H1 (cell line): Measurements from ENCODE around the gene IFT122. TPM values are rescaled to one million over a fixed set of nuclear protein-coding genes. Genes with fewer than 3 reads are reported as not detected.

ENCODE experiments used
- CTCF ChIA-PET: fragments of 300-600 bp; sonication (Branson Sonifier 250); formaldehyde crosslinking; loops from one replicate; lab custom pipeline; 2021; ENCODE audit not compliant: partially characterized antibody; lab: Charles Lee
- POLR2A ChIA-PET: fragments of 300-600 bp; sonication (Branson Sonifier 250); formaldehyde crosslinking; loops from one replicate; lab custom pipeline; 2021; ENCODE audit warnings: inconsistent platforms; ENCODE audit not compliant: partially characterized antibody; lab: Charles Lee
- DNase-seq, 2 experiments: peaks; one replicate each; pipeline versions ENCODE4 v3.0.0 to v3.0.0-alpha.2; 2010 to 2022; ENCODE audit warnings: low spot score in 2 of 2, low read depth in 1 of 2, mixed read lengths in 1 of 2
- FAIRE-seq: peaks from 2 replicates; lab custom pipeline; 2011; peaks lifted over from hg19 to GRCh38; lab: Jason Lieb, UNC
- H2AFZ ChIP-seq: 2 replicates; pipeline ENCODE4 v1.8.1; 2012; ENCODE audit warnings: low read length, inconsistent platforms
- H2AK5ac ChIP-seq: 2 replicates; pipeline ENCODE4 v1.6.1; 2013; ENCODE audit warnings: low read depth, low read length
- H2BK120ac ChIP-seq: replicated peaks from 2 replicates; pipeline ENCODE3; 2013; ENCODE audit warnings: low read depth, low read length, inconsistent platforms
- H2BK12ac ChIP-seq: 2 replicates; pipeline ENCODE4 v1.6.1; 2013; ENCODE audit warnings: low read depth, low read length
- H2BK15ac ChIP-seq: 2 replicates; pipeline ENCODE4 v1.6.1; 2013; ENCODE audit warnings: low read length
- H2BK20ac ChIP-seq: 2 replicates; pipeline ENCODE4 v1.6.1; 2013; ENCODE audit warnings: low read length
- H2BK5ac ChIP-seq: 2 replicates; pipeline ENCODE4 v1.6.1; 2013; ENCODE audit warnings: low read depth, low read length
- H3K14ac ChIP-seq: 2 replicates; pipeline ENCODE4 v1.6.1; 2013; ENCODE audit warnings: inconsistent platforms; ENCODE audit not compliant: insufficient read length
- H3K18ac ChIP-seq: 2 replicates; pipeline ENCODE4 v1.6.1; 2013; ENCODE audit warnings: low read length; ENCODE audit errors: extremely low read depth
- H3K23ac ChIP-seq: 2 replicates; pipeline ENCODE4 v1.6.1; 2013; ENCODE audit warnings: inconsistent platforms; ENCODE audit not compliant: insufficient read length
- H3K23me2 ChIP-seq: 2 replicates; pipeline ENCODE4 v1.6.1; 2013; ENCODE audit warnings: low read depth, low read length
- H3K27ac ChIP-seq: 2 replicates; pipeline ENCODE4 v1.6.1; 2011; ENCODE audit warnings: low read depth, low read length, inconsistent platforms
- H3K27me3 ChIP-seq, 4 experiments: replicated peaks in 1 of 4; 1 replicate in 1 of 4; 2 replicates in 3 of 4; pipeline versions ENCODE4 v1.6.1 to v1.8.1; 2011 to 2013; ENCODE audit warnings: low read length in 3 of 4, mild to moderate bottlenecking in 3 of 4, inconsistent platforms in 2 of 4, mixed read lengths in 2 of 4, moderate library complexity in 1 of 4; ENCODE audit not compliant: control insufficient read depth in 3 of 4, insufficient read depth in 3 of 4; ENCODE audit errors: extremely low read depth in 1 of 4
- H3K36me3 ChIP-seq, 4 experiments: 2 replicates each; pipeline versions ENCODE4 v1.6.1 to v1.8.1; 2011 to 2013; ENCODE audit warnings: mild to moderate bottlenecking in 4 of 4, low read length in 3 of 4, moderate library complexity in 2 of 4, control low read depth in 1 of 4, inconsistent platforms in 1 of 4; ENCODE audit not compliant: insufficient read depth in 4 of 4, control insufficient read depth in 2 of 4
- H3K4ac ChIP-seq: replicated peaks from 2 replicates; pipeline ENCODE3; 2013; ENCODE audit warnings: low read length, low read depth, mixed read lengths, inconsistent platforms; ENCODE audit not compliant: insufficient read length
- H3K4me1 ChIP-seq, 4 experiments: replicated peaks in 1 of 4; 1 replicate in 1 of 4; 2 replicates in 3 of 4; pipeline versions ENCODE4 v1.6.1 to v1.8.1; 2011 to 2013; ENCODE audit warnings: low read length in 3 of 4, inconsistent platforms in 2 of 4, mixed read lengths in 1 of 4; ENCODE audit not compliant: insufficient read depth in 4 of 4, control insufficient read depth in 3 of 4
- H3K4me2 ChIP-seq, 2 experiments: 2 replicates each; pipeline versions ENCODE4 v1.6.1 to v1.8.1; 2011 to 2013; ENCODE audit warnings: low read depth in 2 of 2, low read length in 2 of 2, control low read depth in 1 of 2, inconsistent platforms in 1 of 2, mild to moderate bottlenecking in 1 of 2; ENCODE audit not compliant: insufficient read depth in 1 of 2
- H3K4me3 ChIP-seq, 4 experiments: fragments of 200-600, 300-600 bp in 1 of 4; sonication (generic), shearing (Covaris generic), sonication (Bioruptor Twin) in 1 of 4; 2 replicates each; pipeline versions ENCODE4 v1.5.1 to v1.8.1; 2011 to 2016; ENCODE audit warnings: low read length in 4 of 4, low read depth in 3 of 4, control low read depth in 2 of 4, inconsistent platforms in 2 of 4, mild to moderate bottlenecking in 2 of 4, mixed read lengths in 1 of 4, moderate library complexity in 1 of 4; ENCODE audit not compliant: insufficient read depth in 2 of 4; ENCODE audit errors: extremely low read depth in 1 of 4
- H3K56ac ChIP-seq: replicated peaks from 2 replicates; pipeline ENCODE3; 2013; ENCODE audit warnings: low read depth, mild to moderate bottlenecking, mixed read lengths, low read length, inconsistent platforms; ENCODE audit not compliant: insufficient read length
- H3K79me1 ChIP-seq: 2 replicates; pipeline ENCODE4 v1.6.1; 2013; ENCODE audit warnings: low read depth, low read length, control low read depth
- H3K79me2 ChIP-seq, 2 experiments: 2 replicates each; pipeline versions ENCODE4 v1.6.1 to v1.8.1; 2012 to 2013; ENCODE audit warnings: low read length in 2 of 2, mild to moderate bottlenecking in 2 of 2, inconsistent platforms in 1 of 2; ENCODE audit not compliant: insufficient read depth in 2 of 2, control insufficient read depth in 1 of 2
- H3K9ac ChIP-seq, 4 experiments: replicated peaks in 1 of 4; 1 replicate in 1 of 4; 2 replicates in 3 of 4; pipeline versions ENCODE4 v1.6.1 to v1.8.1; 2011 to 2013; ENCODE audit warnings: low read depth in 3 of 4, low read length in 3 of 4, control low read depth in 2 of 4, mild to moderate bottlenecking in 2 of 4, moderate library complexity in 2 of 4, inconsistent platforms in 1 of 4; ENCODE audit errors: extremely low read depth in 1 of 4
- H3K9me3 ChIP-seq, 2 experiments: 2 replicates each; pipeline versions ENCODE4 v1.6.1 to v1.8.1; 2012 to 2013; ENCODE audit warnings: mild to moderate bottlenecking in 2 of 2, moderate library complexity in 2 of 2, control low read depth in 1 of 2, inconsistent platforms in 1 of 2, low read depth in 1 of 2, low read length in 1 of 2, mixed read lengths in 1 of 2; ENCODE audit not compliant: insufficient read depth in 2 of 2
- H4K20me1 ChIP-seq, 2 experiments: replicated peaks in 1 of 2; 2 replicates each; pipeline versions ENCODE3 to v1.8.1; 2011 to 2013; ENCODE audit warnings: inconsistent platforms in 2 of 2, low read length in 2 of 2, mild to moderate bottlenecking in 1 of 2; ENCODE audit not compliant: insufficient read depth in 2 of 2, control insufficient read depth in 1 of 2
- H4K5ac ChIP-seq: 2 replicates; pipeline ENCODE4 v1.6.1; 2013; ENCODE audit warnings: low read length, low read depth, mixed read lengths, inconsistent platforms; ENCODE audit not compliant: insufficient read length
- H4K8ac ChIP-seq: 2 replicates; pipeline ENCODE4 v1.8.0; 2013; ENCODE audit warnings: mild to moderate bottlenecking, moderate library complexity, low read length, inconsistent platforms; ENCODE audit not compliant: insufficient read depth; ENCODE audit errors: extremely low read depth
- H4K91ac ChIP-seq: replicated peaks from 2 replicates; pipeline ENCODE3; 2013; ENCODE audit warnings: low read length, mixed read lengths, inconsistent platforms; ENCODE audit not compliant: insufficient read length
- ATF2 ChIP-seq: IDR thresholded peaks from 2 replicates; pipeline ENCODE4 v1.6.1; 2012; ENCODE audit warnings: low read length, inconsistent platforms
- CTCF ChIP-seq, 3 experiments: IDR thresholded peaks; 1 replicate in 2 of 3; 2 replicates in 1 of 3; pipeline versions ENCODE4 v1.5.1 to v1.6.1; 2011; ENCODE audit warnings: low read length in 3 of 3, mild to moderate bottlenecking in 3 of 3, inconsistent platforms in 2 of 3, low read depth in 1 of 3, moderate library complexity in 1 of 3; ENCODE audit not compliant: insufficient read depth in 1 of 3; ENCODE audit errors: control extremely low read depth in 1 of 3
- E2F6 ChIP-seq: IDR thresholded peaks from 2 replicates; pipeline ENCODE4 v1.6.1; 2012; ENCODE audit warnings: inconsistent platforms
- EP300 ChIP-seq, 2 experiments: IDR thresholded peaks; 1 replicate in 1 of 2; 2 replicates in 1 of 2; pipeline ENCODE4 v1.6.1; 2011 to 2012; ENCODE audit warnings: low read depth in 2 of 2, low read length in 2 of 2, mild to moderate bottlenecking in 2 of 2, borderline replicate concordance in 1 of 2, inconsistent platforms in 1 of 2, moderate library complexity in 1 of 2
- GTF2F1 ChIP-seq: IDR thresholded peaks from 2 replicates; pipeline ENCODE4 v1.6.1; 2012; ENCODE audit warnings: low read depth, low read length, improper control_type of control experiment, borderline replicate concordance
- SP4 ChIP-seq: IDR thresholded peaks from 2 replicates; pipeline ENCODE4 v1.6.1; 2012; ENCODE audit warnings: low read length, inconsistent platforms
- WGBS, 2 experiments: shearing (Covaris generic) in 1 of 2; methylation state at CpG; one replicate each; pipeline versions ENCODE4 v1.1.6 to v1.1.7; 2013 to 2015; ENCODE audit warnings: low lambda C conversion rate in 2 of 2, mixed read lengths in 2 of 2, inconsistent platforms in 1 of 2, low coverage in 1 of 2, missing lambda C conversion rate in 1 of 2; ENCODE audit not compliant: insufficient replicate concordance in 2 of 2, insufficient coverage in 1 of 2, insufficient read length in 1 of 2; ENCODE audit errors: extremely low coverage in 1 of 2, missing lambda C conversion rate in 1 of 2; 5-methylcytosine and 5-hydroxymethylcytosine counted together
- polyA plus RNA-seq, 7 experiments: library from polyadenylated mRNA; depleted of rRNA in 3 of 7; stranded (reverse) in 5 of 7; unstranded in 2 of 7; fragments of >200 nt in 5 of 7; fragments of 200-250 nt in 2 of 7; gene quantifications; 1 replicate in 5 of 7; 2 replicates in 1 of 7; 4 replicates in 1 of 7; pipeline versions ENCODE4 v1.2.1 to v1.2.3, GENCODE V29; 2011 to 2013; ENCODE audit warnings: missing spikeins in 2 of 7, mixed read lengths in 2 of 7
- total RNA-seq: library from RNA; stranded (reverse); fragmentation: NEBNext Ultra II Directional; extraction: Animal tissue kit (Norgen Biotek cat#: 25700); gene quantifications from 2 replicates; pipeline ENCODE4 v1.2.1, GENCODE V29; 2021

Gene IFT122
- total and polyA plus RNA-seq, 2 of the 8 experiments (the other 6 are each of a cell fraction or from before 2014, with no cell fraction given) = 23.7 to 25.1 TPM

- no peak overlapping the region for H2BK5ac ChIP-seq
- no peak overlapping the region for H3K9ac ChIP-seq
- no peaks in the 10 kb centered on the region for H3K79me2 ChIP-seq
- POLR2A ChIA-PET = interaction anchor here (0.7 kb wide), 1 partner anchor 14 kb away, joined by 4 read pairs; no protein-coding TSS in a partner anchor
- H2AK5ac ChIP-seq = no peak overlapping the region
- no peak overlapping the region for H3K4ac ChIP-seq
- DNase-seq (no peak), FAIRE-seq (no peak)
- H2BK20ac ChIP-seq = no peak overlapping the region
- no peak overlapping the region for H3K14ac ChIP-seq
- WGBS, 2 experiments = 88% methylated on average over 16 of the region's 18 CpGs; no CpG with 5 or more reads in 1 of the 2 experiments
- CTCF ChIA-PET = interaction anchor here (0.9 to 11.3 kb wide), 6 partner anchors 10 to 169 kb away, joined by 3 to 93 read pairs (median 8); no protein-coding TSS in a partner anchor
- H3K4me2 ChIP-seq = no peak overlapping the region
- no peak overlapping the region for H3K4me3 ChIP-seq
- H3K79me1 ChIP-seq = no peaks in the 10 kb centered on the region
- no peak overlapping the region for H4K5ac ChIP-seq
- H2BK120ac ChIP-seq = no peak overlapping the region
- peaks cover 3 to 22% (median 11%) of the 10 kb centered on the region in 4 experiments for H3K4me1 ChIP-seq
- no peaks in the 10 kb centered on the region; a peak in 1 of 7 replicates for H3K27me3 ChIP-seq
- no peak overlapping the region for H4K91ac ChIP-seq
- no peak overlapping the region; the same call in 1 of the 2 replicates for H4K8ac ChIP-seq
- H3K27ac ChIP-seq = no peak overlapping the region
- H2AFZ ChIP-seq = no peak overlapping the region
- no peaks in the 10 kb centered on the region; a peak in 1 of 8 replicates for H3K36me3 ChIP-seq
- H3K9me3 ChIP-seq = no peaks in the 10 kb centered on the region
- no peak overlapping the region for H2BK15ac ChIP-seq
- H2BK12ac ChIP-seq = no peak overlapping the region
- H3K23ac ChIP-seq = no peak overlapping the region
- H3K23me2 ChIP-seq = no peaks in the 10 kb centered on the region
- no peak overlapping the region for H3K56ac ChIP-seq
- H4K20me1 ChIP-seq = peaks cover 0 to 1% of the 10 kb centered on the region in 2 experiments
- H3K18ac ChIP-seq = no peak overlapping the region; the same call in 1 of the 2 replicates
- TF ChIP-seq SP4 (no peak), EP300 (IDR thresholded peaks at IDR 0.05; ENCODE audit: borderline replicate concordance in 1 of 2, low read depth in 2 of 2, low read length in 2 of 2) (no peak), GTF2F1 (no peak), CTCF (IDR thresholded peaks at IDR 0.05; ENCODE audit: control extremely low read depth in 1 of 3, insufficient read depth in 1 of 3, low read depth in 1 of 3, low read length in 3 of 3) (no peak), E2F6 (no peak), ATF2 (no peak)
Observed at GRCh38 chr3:129555616-129556357, 115.8 kb downstream of the IFT122 start.
